CD4-positive, alpha-beta T cell (primary cell): ENCODE measurements around the gene RALY. TPM values are rescaled to one million over a fixed set of nuclear protein-coding genes. Genes with fewer than 3 reads are reported as not detected.
A peak's percentile ranks its signal among the peaks of the same experiment; 100 is the strongest.

Experiments used
- ATAC-seq: fragments of 200-7000 bp; cut with Tn5 transposase; one replicate; pipeline ENCODE4 v1.10.0; 2022; ENCODE audit warnings: mild to moderate bottlenecking; ENCODE audit not compliant: poor library complexity
- CTCF ChIA-PET: fragments of 350-600 bp; sonication (Branson Sonifier 250); formaldehyde crosslinking; loops from one replicate; lab custom pipeline; 2021; ENCODE audit warnings: antibody characterized with exemption, inconsistent platforms; lab: Charles Lee
- POLR2A ChIA-PET: fragments of 350-600 bp; sonication (Branson Sonifier 250); formaldehyde crosslinking; loops from one replicate; lab custom pipeline; 2021; ENCODE audit warnings: antibody characterized with exemption, inconsistent platforms; lab: Charles Lee
- DNase-seq, 14 experiments: peaks; one replicate each; pipeline ENCODE4 v3.0.0-alpha.2; 2013 to 2020; ENCODE audit warnings: mixed read lengths in 2 of 14
- H3K27ac ChIP-seq, 2 donors: one replicate each; pipeline versions ENCODE4 v1.5.1 to v1.7.0; 2013; ENCODE audit warnings: low read length in 2 of 2, low read depth in 1 of 2, mild to moderate bottlenecking in 1 of 2
- H3K27me3 ChIP-seq, 2 experiments: 1 replicate in 1 of 2; 2 replicates in 1 of 2; pipeline versions ENCODE4 v1.6.1 to v1.7.0; 2013; ENCODE audit warnings: low read length in 2 of 2, control low read depth in 1 of 2, mild to moderate bottlenecking in 1 of 2, moderate library complexity in 1 of 2; ENCODE audit not compliant: insufficient read depth in 2 of 2, control insufficient read depth in 1 of 2
- H3K36me3 ChIP-seq: one replicate; pipeline ENCODE4 v1.6.1; 2013; ENCODE audit warnings: low read length, control low read depth; ENCODE audit not compliant: insufficient read depth
- H3K4me1 ChIP-seq: one replicate; pipeline ENCODE4 v1.6.1; 2013; ENCODE audit warnings: low read length, control low read depth; ENCODE audit not compliant: insufficient read depth
- H3K4me3 ChIP-seq: one replicate; pipeline ENCODE4 v1.5.1; 2013; ENCODE audit warnings: mild to moderate bottlenecking, low read length, moderate library complexity
- H3K9me3 ChIP-seq, 2 experiments: 1 replicate in 1 of 2; 2 replicates in 1 of 2; pipeline versions ENCODE4 v1.6.1 to v1.7.0; 2013; ENCODE audit warnings: low read length in 2 of 2, mild to moderate bottlenecking in 2 of 2, control low read depth in 1 of 2, moderate library complexity in 1 of 2; ENCODE audit not compliant: control insufficient read depth in 1 of 2, insufficient read depth in 1 of 2
- H3K27ac Mint-ChIP-seq: one replicate; pipeline ENCODE4 v1.8.0; 2020; ENCODE audit warnings: mixed read lengths
- H3K27me3 Mint-ChIP-seq: one replicate; pipeline ENCODE4 v1.8.0; 2021; ENCODE audit warnings: mixed read lengths
- H3K36me3 Mint-ChIP-seq: one replicate; pipeline ENCODE4 v1.8.0; 2021; ENCODE audit warnings: low read depth, mixed read lengths
- H3K4me1 Mint-ChIP-seq: one replicate; pipeline ENCODE4 v1.8.0; 2021; ENCODE audit warnings: low read depth, mixed read lengths
- H3K4me3 Mint-ChIP-seq: one replicate; pipeline ENCODE4 v1.8.0; 2020; ENCODE audit warnings: mild to moderate bottlenecking, mixed read lengths
- H3K9me3 Mint-ChIP-seq: one replicate; pipeline ENCODE4 v1.8.0; 2020; ENCODE audit warnings: mixed read lengths
- intact Hi-C, 2 experiments: fragments of 100-400 bp; cut with DNase I in 1 of 2; cut with micrococcal nuclease in 1 of 2; formaldehyde crosslinking; loops; one replicate each; pipeline versions ENCODE4 v1.15.1 to v1.9.0; 2023 to 2025; cut with DNase I, micrococcal nuclease
- total RNA-seq, 174 experiments: library from RNA in 2 of 174; stranded (reverse) in 2 of 174; gene quantifications; one replicate each; pipeline ENCODE4 v1.2.3 and lab custom pipeline; 2021 to 2026
- TF ChIP-seq, protein P1 (sequence below): fragments of 200-600 bp; IDR thresholded peaks from one replicate; pipeline ENCODE4 v1.8.0; 2022; ENCODE audit warnings: antibody characterized with exemption, mild to moderate bottlenecking

The RALY gene
- total RNA-seq, 2 experiments from 2014 or later, result 112 TPM

GRCh38 chr20:34108616-34109174, 115.0 kb downstream of the RALY start:
- H3K36me3 ChIP-seq, result peaks cover 32% of the 10 kb centered on the region
- H3K27me3 ChIP-seq, result no peaks in the 10 kb centered on the region
- ATAC-seq, result no peak
- H3K4me1 Mint-ChIP-seq, result peaks cover 74% of the 10 kb centered on the region
- peak overlapping the region; percentile 77 for H3K4me3 Mint-ChIP-seq
- no peaks in the 10 kb centered on the region for H3K9me3 Mint-ChIP-seq
- intact Hi-C loops, result no loop called here
- POLR2A ChIA-PET, result interaction anchor here (0.7 to 1.3 kb wide), 5 partner anchors 115 to 1633 kb away, joined by 3 to 4 read pairs (median 3); partner anchors contain the start of genes CHMP4B and ZNF341
- no peak for DNase-seq
- H3K27ac ChIP-seq, result no peak overlapping the region
- H3K36me3 Mint-ChIP-seq, result peaks cover 67% of the 10 kb centered on the region
- peaks cover 53% of the 10 kb centered on the region for H3K4me1 ChIP-seq
- peak overlapping the region; percentile 20 for H3K27ac Mint-ChIP-seq
- TF ChIP-seq, protein P1, sequence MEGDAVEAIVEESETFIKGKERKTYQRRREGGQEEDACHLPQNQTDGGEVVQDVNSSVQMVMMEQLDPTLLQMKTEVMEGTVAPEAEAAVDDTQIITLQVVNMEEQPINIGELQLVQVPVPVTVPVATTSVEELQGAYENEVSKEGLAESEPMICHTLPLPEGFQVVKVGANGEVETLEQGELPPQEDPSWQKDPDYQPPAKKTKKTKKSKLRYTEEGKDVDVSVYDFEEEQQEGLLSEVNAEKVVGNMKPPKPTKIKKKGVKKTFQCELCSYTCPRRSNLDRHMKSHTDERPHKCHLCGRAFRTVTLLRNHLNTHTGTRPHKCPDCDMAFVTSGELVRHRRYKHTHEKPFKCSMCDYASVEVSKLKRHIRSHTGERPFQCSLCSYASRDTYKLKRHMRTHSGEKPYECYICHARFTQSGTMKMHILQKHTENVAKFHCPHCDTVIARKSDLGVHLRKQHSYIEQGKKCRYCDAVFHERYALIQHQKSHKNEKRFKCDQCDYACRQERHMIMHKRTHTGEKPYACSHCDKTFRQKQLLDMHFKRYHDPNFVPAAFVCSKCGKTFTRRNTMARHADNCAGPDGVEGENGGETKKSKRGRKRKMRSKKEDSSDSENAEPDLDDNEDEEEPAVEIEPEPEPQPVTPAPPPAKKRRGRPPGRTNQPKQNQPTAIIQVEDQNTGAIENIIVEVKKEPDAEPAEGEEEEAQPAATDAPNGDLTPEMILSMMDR, result no peak
- no peak overlapping the region for H3K4me3 ChIP-seq
- H3K27me3 Mint-ChIP-seq, result no peaks in the 10 kb centered on the region
- CTCF ChIA-PET, result interaction anchor here (0.7 to 2.5 kb wide), 3 partner anchors 21 to 115 kb away, joined by 3 to 11 read pairs (median 5); no protein-coding TSS in a partner anchor
- H3K9me3 ChIP-seq, result no peaks in the 10 kb centered on the region

- ChIA-PET CTCF (interaction anchor here (0.7 to 2.5 kb wide), 2 partner anchors 20 to 116 kb away, joined by 3 to 11 read pairs; no protein-coding TSS in a partner anchor), POLR2A (interaction anchor here (0.7 to 1.3 kb wide), 5 partner anchors 48 to 1632 kb away, joined by 3 read pairs; partner anchors contain the start of gene CHMP4B)
Measured at GRCh38 chr20:34109442-34109841, 115.7 kb downstream of the RALY start.

DNA sequence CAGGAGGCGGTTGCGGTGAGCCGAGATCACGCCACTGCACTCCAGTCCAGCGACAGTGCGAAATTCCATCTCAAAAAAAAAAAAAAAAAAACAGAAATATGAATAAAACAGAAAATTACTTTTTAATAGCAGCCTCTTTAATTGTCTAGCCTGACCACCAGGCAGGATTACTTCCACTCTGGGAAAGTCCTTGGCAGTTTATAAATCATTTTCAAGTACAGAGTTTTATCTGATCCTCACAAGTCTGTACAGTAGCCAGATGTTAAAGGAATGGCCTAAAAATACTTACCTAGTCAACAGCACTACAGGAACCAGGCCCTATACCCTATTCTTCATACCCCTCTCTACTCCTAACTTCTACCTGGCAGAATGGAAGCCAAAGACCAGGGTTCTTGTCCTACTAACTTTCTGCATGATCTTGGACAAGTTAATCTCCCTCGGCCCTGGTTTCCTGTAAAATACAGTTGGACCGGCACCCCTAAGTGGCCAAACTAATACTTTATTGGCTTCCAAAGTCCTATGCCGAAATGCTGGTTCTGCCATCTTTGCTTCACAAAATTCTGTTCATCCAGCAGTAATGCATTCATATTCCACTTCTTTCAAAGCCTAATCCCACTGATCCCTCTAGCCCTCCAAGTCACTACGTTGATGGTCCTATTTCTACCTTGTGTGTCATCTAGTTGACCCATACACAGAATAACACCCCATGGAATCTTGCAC, 116.5 kb downstream of the RALY start:
- H3K9me3 ChIP-seq, result no peaks in the 10 kb centered on the region

More at GRCh38 chr20:34109442-34109841, 115.7 kb downstream of the RALY start:
- Mint-ChIP-seq H3K27ac (no peak overlapping the region), H3K36me3 (peaks cover 60% of the 10 kb centered on the region), H3K9me3 (no peaks in the 10 kb centered on the region), H3K27me3 (no peaks in the 10 kb centered on the region), H3K4me3 (peak overlapping the region; percentile 77), H3K4me1 (peaks cover 68% of the 10 kb centered on the region)
- no peak for ATAC-seq
- peaks cover 24% of the 10 kb centered on the region for H3K36me3 ChIP-seq
- H3K27me3 ChIP-seq, result no peaks in the 10 kb centered on the region
- no peak for DNase-seq
- intact Hi-C loops, result no loop called here
- no peaks in the 10 kb centered on the region for H3K9me3 ChIP-seq
- no peak overlapping the region for H3K4me3 ChIP-seq
- TF ChIP-seq, protein P1, result no peak
- peaks cover 53% of the 10 kb centered on the region for H3K4me1 ChIP-seq
- H3K27ac ChIP-seq, result no peak overlapping the region

More for the DNA sequence above, 116.5 kb downstream of the RALY start:
- POLR2A ChIA-PET, result interaction anchor here (1.0 to 1.1 kb wide), 2 partner anchors 47 to 299 kb away, joined by 3 read pairs; partner anchors contain the start of gene CHMP4B
- H3K4me1 Mint-ChIP-seq, result peaks cover 63% of the 10 kb centered on the region
- ATAC-seq (no peak), DNase-seq (no peak)
- Histone ChIP-seq H3K36me3 (peaks cover 17% of the 10 kb centered on the region), H3K27me3 (no peaks in the 10 kb centered on the region), H3K27ac (no peak overlapping the region), H3K4me3 (peak overlapping the region; percentile 93), H3K4me1 (peaks cover 50% of the 10 kb centered on the region)
- peaks cover 52% of the 10 kb centered on the region for H3K36me3 Mint-ChIP-seq
- no peaks in the 10 kb centered on the region for H3K27me3 Mint-ChIP-seq
- peak overlapping the region; percentile 95 for H3K27ac Mint-ChIP-seq
- intact Hi-C loops, result loop anchor here (2.0 to 10.0 kb wide), 9 partner anchors 115 to 668 kb away; partner anchors contain the start of genes DYNLRB1 (in 2 of the 2), CBFA2T2 (in 1 of the 2), CHMP4B (in 1 of the 2) and E2F1 (in 1 of the 2)
- CTCF ChIA-PET, result no interaction called here
- no peaks in the 10 kb centered on the region for H3K9me3 Mint-ChIP-seq
- peak overlapping the region; percentile 96 for H3K4me3 Mint-ChIP-seq
- TF ChIP-seq, protein P1, result no peak
